ENCODE results near the gene LRCOL1.
A peak's percentile ranks its signal among the peaks of the same experiment; 100 is the strongest.

DNA sequence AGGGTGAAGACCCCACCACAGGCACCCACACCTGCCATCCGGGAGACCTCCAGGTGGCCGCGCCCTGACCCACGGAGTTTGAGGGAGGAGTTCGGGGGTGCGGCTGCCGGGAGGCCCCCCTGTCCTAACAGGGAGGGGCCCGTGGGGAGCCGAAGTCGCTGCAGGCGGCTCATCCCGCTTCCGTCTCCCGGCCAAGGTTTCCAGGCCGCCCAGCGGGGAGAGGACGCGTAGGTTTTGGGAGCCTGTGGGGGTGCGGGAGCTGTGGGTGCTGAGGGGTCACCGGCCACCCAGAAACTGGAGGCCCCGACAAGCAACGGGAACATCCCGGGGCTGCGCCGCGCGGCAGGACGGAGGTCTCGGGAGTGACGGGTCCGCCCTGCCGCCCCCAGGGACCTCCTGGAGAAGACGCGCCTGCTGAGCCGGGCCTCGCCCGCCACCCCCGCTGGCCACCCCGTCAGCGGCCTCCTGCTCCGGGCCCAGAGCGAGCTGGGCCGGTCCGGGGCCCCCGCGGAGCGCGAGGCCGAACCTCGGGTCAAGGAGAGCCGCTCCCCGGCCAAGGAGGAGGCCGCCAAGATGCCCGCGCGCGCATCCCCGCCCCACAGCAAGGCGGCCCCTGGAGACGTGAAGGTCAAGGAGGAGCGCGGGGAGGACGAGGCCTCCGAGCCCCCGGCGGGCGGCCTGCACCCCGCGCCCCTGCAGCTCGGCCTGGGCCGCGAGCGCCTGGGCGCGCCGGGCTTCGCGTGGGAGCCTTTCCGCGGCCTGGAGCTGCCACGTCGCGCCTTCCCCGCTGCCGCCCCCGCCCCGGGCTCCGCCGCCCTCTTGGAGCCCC is 27.6 kb downstream of the LRCOL1 start:
- peak; percentile 19; the same call in 1 of the 2 replicates for TF ChIP-seq CREM (CRISPR knock-in tag; IDR thresholded peaks at IDR 0.05)
- no peak for TF ChIP-seq ARID4B (CRISPR knock-in tag; IDR thresholded peaks at IDR 0.05; ENCODE audit: borderline replicate concordance)
- TF ChIP-seq GTF2I (CRISPR knock-in tag; conservative IDR thresholded peaks at IDR 0.05): no peak
- no peak for TF ChIP-seq CTCF (IDR thresholded peaks at IDR 0.05)
- TF ChIP-seq ELF4 (CRISPR knock-in tag; IDR thresholded peaks at IDR 0.05; ENCODE audit: low read depth): no peak
- TF ChIP-seq, protein P1, sequence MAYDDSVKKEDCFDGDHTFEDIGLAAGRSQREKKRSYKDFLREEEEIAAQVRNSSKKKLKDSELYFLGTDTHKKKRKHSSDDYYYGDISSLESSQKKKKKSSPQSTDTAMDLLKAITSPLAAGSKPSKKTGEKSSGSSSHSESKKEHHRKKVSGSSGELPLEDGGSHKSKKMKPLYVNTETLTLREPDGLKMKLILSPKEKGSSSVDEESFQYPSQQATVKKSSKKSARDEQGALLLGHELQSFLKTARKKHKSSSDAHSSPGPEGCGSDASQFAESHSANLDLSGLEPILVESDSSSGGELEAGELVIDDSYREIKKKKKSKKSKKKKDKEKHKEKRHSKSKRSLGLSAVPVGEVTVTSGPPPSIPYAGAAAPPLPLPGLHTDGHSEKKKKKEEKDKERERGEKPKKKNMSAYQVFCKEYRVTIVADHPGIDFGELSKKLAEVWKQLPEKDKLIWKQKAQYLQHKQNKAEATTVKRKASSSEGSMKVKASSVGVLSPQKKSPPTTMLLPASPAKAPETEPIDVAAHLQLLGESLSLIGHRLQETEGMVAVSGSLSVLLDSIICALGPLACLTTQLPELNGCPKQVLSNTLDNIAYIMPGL (CRISPR knock-in tag; IDR thresholded peaks at IDR 0.05): no peak
- TF ChIP-seq ERG (CRISPR knock-in tag; IDR thresholded peaks at IDR 0.05): no peak
- no peak; the same call in 1 of the 2 replicates for TF ChIP-seq MAX (CRISPR knock-in tag; IDR thresholded peaks at IDR 0.05)
- TF ChIP-seq, protein P2, sequence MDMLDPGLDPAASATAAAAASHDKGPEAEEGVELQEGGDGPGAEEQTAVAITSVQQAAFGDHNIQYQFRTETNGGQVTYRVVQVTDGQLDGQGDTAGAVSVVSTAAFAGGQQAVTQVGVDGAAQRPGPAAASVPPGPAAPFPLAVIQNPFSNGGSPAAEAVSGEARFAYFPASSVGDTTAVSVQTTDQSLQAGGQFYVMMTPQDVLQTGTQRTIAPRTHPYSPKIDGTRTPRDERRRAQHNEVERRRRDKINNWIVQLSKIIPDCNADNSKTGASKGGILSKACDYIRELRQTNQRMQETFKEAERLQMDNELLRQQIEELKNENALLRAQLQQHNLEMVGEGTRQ (CRISPR knock-in tag; IDR thresholded peaks at IDR 0.05): no peak
- no peak for TF ChIP-seq JUN (CRISPR knock-in tag; IDR thresholded peaks at IDR 0.05)
- TF ChIP-seq PREB (CRISPR knock-in tag; IDR thresholded peaks at IDR 0.05; ENCODE audit: borderline replicate concordance): no peak
- no peak for TF ChIP-seq ATF3 (CRISPR knock-in tag; conservative IDR thresholded peaks at IDR 0.05)
